HEK293T (cell line): Measurements from ENCODE around the gene ST3GAL6.

Experiments used
- BHLHE40 ChIP-seq: fragments of 450-650 bp; IDR thresholded peaks from 2 replicates; pipeline ENCODE4 v1.6.1; 2016; ENCODE audit warnings: mild to moderate bottlenecking, moderate library complexity, borderline replicate concordance
- CTBP1 ChIP-seq: fragments of 450-650 bp; IDR thresholded peaks from 2 replicates; pipeline ENCODE4 v1.6.1; 2016; ENCODE audit warnings: borderline replicate concordance
- FOXA1 ChIP-seq: fragments of 450-650 bp; IDR thresholded peaks from 2 replicates; pipeline ENCODE4 v1.6.1; 2016; ENCODE audit warnings: mild to moderate bottlenecking
- FOXK2 ChIP-seq: fragments of 450-650 bp; IDR thresholded peaks from 2 replicates; pipeline ENCODE4 v1.6.1; 2016; ENCODE audit warnings: mild to moderate bottlenecking
- FOXM1 ChIP-seq: fragments of 450-650 bp; IDR thresholded peaks from 2 replicates; pipeline ENCODE4 v1.6.1; 2017; ENCODE audit warnings: mild to moderate bottlenecking, borderline replicate concordance
- LEF1 ChIP-seq: fragments of 450-650 bp; IDR thresholded peaks from 2 replicates; pipeline ENCODE4 v1.6.1; 2017; ENCODE audit warnings: mild to moderate bottlenecking, borderline replicate concordance
- PKNOX1 ChIP-seq: fragments of 450-650 bp; IDR thresholded peaks from 2 replicates; pipeline ENCODE4 v1.6.1; 2016
- SP1 ChIP-seq: fragments of 450-650 bp; IDR thresholded peaks from 2 replicates; pipeline ENCODE4 v1.6.1; 2017
- SUZ12 ChIP-seq: fragments of 450-650 bp; IDR thresholded peaks from 2 replicates; pipeline ENCODE4 v1.6.1; 2016; ENCODE audit warnings: mild to moderate bottlenecking
- TARDBP ChIP-seq: fragments of 450-650 bp; IDR thresholded peaks from 2 replicates; pipeline ENCODE4 v1.6.1; 2016
- ZNF384 ChIP-seq: fragments of 450-650 bp; IDR thresholded peaks from 2 replicates; pipeline ENCODE4 v1.6.1; 2016

DNA sequence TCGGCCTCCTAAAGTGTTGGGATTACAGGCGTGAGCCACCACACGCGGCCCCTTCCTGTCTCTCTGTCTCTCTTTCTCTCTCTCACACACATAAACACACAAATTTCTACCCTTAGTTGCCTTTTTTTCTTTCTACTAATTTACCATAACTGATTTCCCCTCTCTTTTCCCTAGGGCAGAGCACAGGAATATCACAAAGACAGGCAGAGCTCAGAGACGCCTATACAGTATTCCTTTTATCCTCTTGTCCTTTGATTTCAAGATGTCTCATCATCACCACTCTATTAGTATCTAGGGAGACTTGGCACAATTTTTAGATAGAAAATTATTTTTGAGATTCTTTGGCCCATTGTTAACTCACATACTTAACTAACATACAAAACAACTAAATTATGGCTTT is 25.8 kb upstream of the ST3GAL6 start:
- TF ChIP-seq LEF1 (no peak), PKNOX1 (no peak), FOXK2 (no peak), FOXM1 (no peak), SUZ12 (no peak), BHLHE40 (no peak), TARDBP (no peak), CTBP1 (no peak), SP1 (no peak), ZNF384 (no peak), FOXA1 (no peak)
